Lower leg skin (tissue), 4 donors: ENCODE results near the gene SNX5. TPM values are rescaled to one million over a fixed set of nuclear protein-coding genes. Genes with fewer than 3 reads are reported as not detected.

Source experiments
- DNase-seq, 2 donors: peaks; one replicate each; pipeline ENCODE4 v3.0.0-alpha.2; 2019; ENCODE audit warnings: low spot score in 2 of 2
- H3K4me3 ChIP-seq: fragments of 200-600 bp; sonication (generic); 2 replicates; pipeline ENCODE4 v1.5.1; 2017; ENCODE audit warnings: mild to moderate bottlenecking, low read depth; ENCODE audit not compliant: poor library complexity, severe bottlenecking
- POLR2A ChIP-seq, 2 donors: fragments of 450-650 bp; IDR thresholded peaks; one replicate each; pipeline ENCODE4 v1.6.1; 2016 to 2017; ENCODE audit warnings: antibody characterized with exemption in 2 of 2, mild to moderate bottlenecking in 1 of 2, moderate library complexity in 1 of 2
- WGBS, 2 donors: methylation state at CpG; one replicate each; pipeline ENCODE4 v1.1.5; 2018; 5-methylcytosine and 5-hydroxymethylcytosine counted together
- intact Hi-C: fragments of 100-400 bp; cut with DNase I; formaldehyde crosslinking; loops from one replicate; pipeline ENCODE4 v1.15.0; 2023; ENCODE audit warnings: low total_unique reads
- total RNA-seq, 4 donors: library from RNA; depleted of rRNA; stranded (reverse); fragments of >200 nt; gene quantifications; one replicate each; pipeline ENCODE4 v1.1.0, GENCODE V29; 2016
- TF ChIP-seq, protein P1 (sequence below), 3 donors: fragments of 450-650 bp; IDR thresholded peaks; one replicate each; pipeline ENCODE4 v1.5.1; 2016; ENCODE audit warnings: antibody characterized with exemption in 3 of 3, mild to moderate bottlenecking in 3 of 3, moderate library complexity in 2 of 3

The SNX5 gene
- total RNA-seq, 4 donors from 2014 or later: 44.6 to 70.7 (median 66.0) TPM

DNA sequence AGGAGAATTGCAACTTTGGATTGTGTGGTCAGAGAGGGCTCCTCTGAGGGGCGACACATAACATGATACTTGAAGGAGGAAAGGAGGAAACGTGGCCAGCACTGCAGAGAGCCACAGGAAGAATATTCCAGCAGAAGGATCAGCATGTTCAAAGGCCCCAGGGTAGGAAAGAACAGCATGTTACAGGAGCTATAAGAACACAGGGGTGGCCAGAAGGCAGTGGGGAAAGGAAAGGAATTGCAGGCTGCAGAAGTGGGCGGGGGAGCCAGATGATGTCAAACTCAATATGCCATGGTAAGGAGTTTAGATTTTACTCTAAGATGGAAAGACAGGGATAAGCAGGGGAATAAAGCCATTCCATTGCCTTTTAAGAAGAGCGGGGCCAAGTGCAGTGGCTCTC lies 31.0 kb upstream of the SNX5 start:
- H3K4me3 ChIP-seq: no peak overlapping the region
- intact Hi-C loops: no loop called here
- no peak for TF ChIP-seq POLR2A (IDR thresholded peaks at IDR 0.05)
- TF ChIP-seq, protein P1, sequence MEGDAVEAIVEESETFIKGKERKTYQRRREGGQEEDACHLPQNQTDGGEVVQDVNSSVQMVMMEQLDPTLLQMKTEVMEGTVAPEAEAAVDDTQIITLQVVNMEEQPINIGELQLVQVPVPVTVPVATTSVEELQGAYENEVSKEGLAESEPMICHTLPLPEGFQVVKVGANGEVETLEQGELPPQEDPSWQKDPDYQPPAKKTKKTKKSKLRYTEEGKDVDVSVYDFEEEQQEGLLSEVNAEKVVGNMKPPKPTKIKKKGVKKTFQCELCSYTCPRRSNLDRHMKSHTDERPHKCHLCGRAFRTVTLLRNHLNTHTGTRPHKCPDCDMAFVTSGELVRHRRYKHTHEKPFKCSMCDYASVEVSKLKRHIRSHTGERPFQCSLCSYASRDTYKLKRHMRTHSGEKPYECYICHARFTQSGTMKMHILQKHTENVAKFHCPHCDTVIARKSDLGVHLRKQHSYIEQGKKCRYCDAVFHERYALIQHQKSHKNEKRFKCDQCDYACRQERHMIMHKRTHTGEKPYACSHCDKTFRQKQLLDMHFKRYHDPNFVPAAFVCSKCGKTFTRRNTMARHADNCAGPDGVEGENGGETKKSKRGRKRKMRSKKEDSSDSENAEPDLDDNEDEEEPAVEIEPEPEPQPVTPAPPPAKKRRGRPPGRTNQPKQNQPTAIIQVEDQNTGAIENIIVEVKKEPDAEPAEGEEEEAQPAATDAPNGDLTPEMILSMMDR (IDR thresholded peaks at IDR 0.05): no peak
- DNase-seq: peak in 1 of 2 donors; percentile 18
- WGBS, 2 donors: 81 to 91% methylated on average over 4 of the region's 4 CpGs

DNA sequence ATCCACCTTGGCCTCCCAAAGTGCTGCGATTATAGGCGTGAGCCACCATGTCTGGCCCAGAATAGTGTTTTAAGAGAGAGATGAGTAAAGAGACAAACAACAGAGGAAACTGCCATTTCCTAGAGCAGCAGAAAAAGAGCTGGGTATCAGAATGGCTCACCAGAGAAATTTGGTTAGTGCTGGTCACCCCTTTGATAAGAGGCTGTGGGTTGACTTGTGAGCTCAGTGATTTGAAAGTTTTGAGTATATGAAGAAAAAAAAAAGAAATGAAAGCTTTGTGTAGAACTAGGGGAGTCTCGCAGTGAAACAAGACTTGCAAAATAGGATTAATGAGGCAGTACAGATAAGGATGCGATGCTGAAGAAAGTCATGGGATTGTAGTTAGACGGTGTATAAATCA lies 29.9 kb upstream of the SNX5 start:
- H3K4me3 ChIP-seq: no peak overlapping the region
- intact Hi-C loops: no loop called here
- no peak for TF ChIP-seq POLR2A (IDR thresholded peaks at IDR 0.05)
- TF ChIP-seq, protein P1 (IDR thresholded peaks at IDR 0.05): no peak
- 95 to 97% methylated on average over 5 of the region's 5 CpGs for WGBS, 2 donors
- peak in 1 of 2 donors; percentile 15 for DNase-seq

DNA sequence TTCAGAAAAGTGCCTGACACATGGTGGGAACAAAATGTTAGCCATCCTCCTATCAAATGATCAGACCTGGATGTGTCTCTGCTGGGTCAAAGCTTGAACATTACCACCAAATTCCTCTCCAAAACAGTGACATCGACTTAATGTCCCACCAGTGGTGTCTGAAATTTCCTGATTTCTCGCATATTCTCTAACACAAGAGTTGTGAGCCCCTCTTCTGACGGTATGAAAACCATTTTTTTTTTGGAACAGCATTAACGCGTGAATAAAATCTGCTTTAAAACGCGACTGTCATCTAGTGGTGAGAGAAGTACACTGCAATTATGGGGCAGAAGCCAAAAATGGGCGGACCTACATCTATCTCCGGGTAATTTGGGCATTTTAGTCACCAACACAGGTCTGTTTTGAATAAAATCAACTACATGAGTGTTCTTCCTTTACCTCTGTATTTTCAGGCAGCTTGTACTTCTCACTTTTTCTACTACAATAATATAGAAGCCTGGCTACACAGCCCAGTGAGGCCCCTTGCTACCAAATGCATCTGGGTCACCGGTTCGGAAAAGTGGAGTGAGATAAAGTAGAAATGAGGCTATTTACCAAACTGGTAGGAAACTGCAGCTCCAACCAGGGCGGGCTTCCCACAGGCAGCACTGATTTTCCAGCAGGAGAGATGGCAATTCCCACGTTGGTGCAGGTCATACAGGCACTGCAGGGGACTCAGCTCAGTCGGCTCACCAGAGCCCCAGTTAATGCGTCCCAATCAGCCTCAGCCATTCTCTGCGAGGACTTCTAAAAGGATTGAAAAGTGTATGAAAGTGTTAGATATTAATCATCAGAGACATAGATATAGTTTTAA lies 27.6 kb upstream of the SNX5 start:
- intact Hi-C loops: no loop called here
- 17 to 21% methylated on average over 16 of the region's 16 CpGs for WGBS, 2 donors
- no peak overlapping the region for H3K4me3 ChIP-seq
- DNase-seq: peak in 1 of 2 donors; percentile 48
- no peak for TF ChIP-seq POLR2A (IDR thresholded peaks at IDR 0.05)
- TF ChIP-seq, protein P1 (IDR thresholded peaks at IDR 0.05): peak; percentile 36 to 87 (median 67)

DNA sequence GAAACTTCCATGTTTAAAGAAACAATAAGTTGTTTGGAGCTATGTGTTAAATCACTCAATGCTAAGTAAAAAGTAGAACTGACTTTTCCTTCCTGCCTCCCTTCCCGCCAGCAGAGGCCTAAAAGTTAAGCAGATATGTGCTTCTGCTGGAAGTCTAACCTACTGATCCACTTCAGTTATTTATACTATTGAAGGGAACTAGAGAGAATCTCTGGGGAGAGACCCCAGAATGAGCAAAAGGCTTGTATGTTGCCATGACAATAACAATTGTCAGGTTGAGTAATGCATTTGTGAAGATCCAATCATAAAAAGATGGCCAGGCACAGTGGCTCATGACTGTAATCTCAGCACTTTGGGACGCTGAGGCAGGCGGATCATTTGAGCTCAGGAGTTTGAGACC lies 25.0 kb upstream of the SNX5 start:
- DNase-seq: no peak
- H3K4me3 ChIP-seq: no peak overlapping the region
- intact Hi-C loops: no loop called here
- WGBS, 2 donors: 82 to 93% methylated on average over 3 of the region's 3 CpGs
- no peak for TF ChIP-seq POLR2A (IDR thresholded peaks at IDR 0.05)
- TF ChIP-seq, protein P1 (IDR thresholded peaks at IDR 0.05): no peak

DNA sequence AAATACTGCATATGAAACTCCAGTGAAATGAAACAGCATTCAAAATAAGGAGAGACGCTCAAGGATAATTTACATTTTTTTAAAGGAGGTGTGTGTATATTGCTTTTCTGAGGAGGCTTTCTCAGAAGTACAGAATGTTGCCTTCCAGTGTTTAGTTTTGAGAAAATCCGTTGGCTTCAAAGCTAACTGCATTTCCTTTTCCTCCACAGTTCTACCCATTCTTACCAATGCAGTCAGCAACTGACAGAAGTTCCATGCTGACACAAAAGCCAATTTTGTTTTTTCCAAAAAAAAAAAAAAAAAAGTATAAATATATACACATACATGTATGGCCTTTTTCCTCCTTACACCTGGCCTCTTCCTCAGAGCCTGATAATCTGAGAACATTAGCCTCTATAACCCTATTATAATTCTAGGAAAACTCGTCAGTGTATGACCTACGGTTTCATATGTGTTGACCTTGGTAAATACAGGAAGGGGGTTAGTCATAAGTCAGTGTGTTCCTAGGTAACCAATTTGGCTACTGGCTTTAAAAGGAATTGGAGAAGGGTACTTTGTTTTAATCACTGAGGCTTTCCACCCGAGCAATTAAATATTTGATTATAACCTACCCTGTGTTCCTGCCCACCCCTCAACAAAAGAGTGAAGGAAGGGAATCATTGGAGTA lies 24.4 kb upstream of the SNX5 start:
- intact Hi-C loops: no loop called here
- 63 to 66% methylated on average over 5 of the region's 5 CpGs for WGBS, 2 donors
- TF ChIP-seq, protein P1 (IDR thresholded peaks at IDR 0.05): no peak
- TF ChIP-seq POLR2A (IDR thresholded peaks at IDR 0.05): no peak
- no peak overlapping the region for H3K4me3 ChIP-seq
- no peak for DNase-seq
